ENCODE measurements around the gene MLNR. TPM values are rescaled to one million over a fixed set of nuclear protein-coding genes. Genes with fewer than 3 reads are reported as not detected.

The MLNR gene
- total RNA-seq, 1 donor from 2014 or later: not detected

DNA sequence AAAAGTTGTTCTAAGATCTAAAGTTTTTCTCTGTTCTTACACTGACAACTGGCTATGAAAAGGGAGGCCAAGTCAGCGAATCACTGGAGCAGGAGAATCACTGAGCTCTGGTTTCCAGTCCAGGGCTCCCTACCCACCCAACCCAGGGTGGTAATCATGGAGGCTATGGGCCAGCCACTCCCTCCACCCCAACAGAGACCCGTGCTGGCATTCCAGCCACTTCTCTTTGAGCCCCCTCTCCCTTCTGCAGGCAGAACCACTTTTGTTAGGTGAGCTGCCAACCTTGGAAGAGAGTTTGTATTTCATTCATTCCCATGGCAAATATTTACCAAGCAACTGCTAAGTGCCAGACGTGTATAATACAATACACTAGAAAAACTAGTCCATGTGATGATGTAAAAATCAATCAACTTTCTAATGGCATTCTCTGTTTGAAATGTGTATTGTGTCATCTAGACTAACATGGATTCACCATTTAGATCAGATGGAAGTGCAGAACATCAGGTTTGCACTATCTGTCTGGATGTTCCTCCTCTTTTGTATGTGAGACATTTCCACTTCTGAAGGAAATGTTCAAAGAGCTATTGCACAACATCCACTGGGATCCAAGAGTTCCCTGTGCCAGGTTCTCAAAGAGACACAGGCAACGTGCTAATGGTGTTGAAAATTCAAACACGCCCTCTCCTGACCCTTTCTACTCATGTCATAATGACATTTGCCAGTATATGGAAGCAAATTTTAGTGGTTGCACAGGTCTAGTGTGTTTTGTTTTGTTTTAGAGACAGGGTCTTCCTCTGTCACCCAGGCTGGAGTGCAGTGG, 5.3 kb downstream of the MLNR start:
- intact Hi-C loops (cut with micrococcal nuclease): no loop called here

DNA sequence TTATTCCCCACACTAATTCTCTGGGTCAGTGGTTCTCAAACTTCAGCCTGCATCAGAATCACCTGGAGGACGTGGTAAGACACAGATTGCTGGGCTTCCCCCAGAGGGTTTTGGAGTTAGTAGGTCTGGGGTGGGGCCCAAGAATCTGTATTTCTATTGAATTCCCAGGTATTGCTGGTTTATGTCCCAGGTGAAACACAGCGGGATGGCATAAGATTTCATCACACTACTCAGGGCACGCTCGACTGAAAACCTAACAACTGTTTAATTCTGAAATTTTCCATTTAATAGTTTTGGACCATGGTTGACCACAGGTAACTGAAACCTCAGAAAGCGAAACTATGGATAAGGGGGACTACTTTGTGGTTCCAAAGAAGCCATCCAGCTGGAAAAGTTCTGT, 6.5 kb downstream of the MLNR start:
- intact Hi-C loops (cut with micrococcal nuclease): no loop called here

DNA sequence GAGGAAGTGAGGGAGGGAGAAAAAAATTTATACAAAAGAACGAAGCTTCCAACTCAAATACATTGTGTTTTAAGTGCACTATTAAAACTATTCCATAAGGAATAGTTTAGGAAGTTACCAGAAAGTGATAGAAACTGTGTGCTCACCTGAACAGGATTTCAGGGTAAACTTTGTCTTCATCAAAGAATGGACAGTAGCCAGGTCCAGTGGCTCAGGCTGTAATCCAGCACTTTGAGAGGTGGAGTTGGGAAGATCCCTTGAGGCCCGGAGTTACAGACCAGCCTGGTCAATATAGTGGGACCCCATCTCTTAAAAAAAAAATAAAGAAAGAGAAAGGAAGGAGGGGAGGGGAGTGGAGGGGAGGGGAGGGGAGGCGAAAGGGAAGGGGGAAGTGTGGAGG, 14.6 kb downstream of the MLNR start:
- intact Hi-C loops (cut with micrococcal nuclease): no loop called here

DNA sequence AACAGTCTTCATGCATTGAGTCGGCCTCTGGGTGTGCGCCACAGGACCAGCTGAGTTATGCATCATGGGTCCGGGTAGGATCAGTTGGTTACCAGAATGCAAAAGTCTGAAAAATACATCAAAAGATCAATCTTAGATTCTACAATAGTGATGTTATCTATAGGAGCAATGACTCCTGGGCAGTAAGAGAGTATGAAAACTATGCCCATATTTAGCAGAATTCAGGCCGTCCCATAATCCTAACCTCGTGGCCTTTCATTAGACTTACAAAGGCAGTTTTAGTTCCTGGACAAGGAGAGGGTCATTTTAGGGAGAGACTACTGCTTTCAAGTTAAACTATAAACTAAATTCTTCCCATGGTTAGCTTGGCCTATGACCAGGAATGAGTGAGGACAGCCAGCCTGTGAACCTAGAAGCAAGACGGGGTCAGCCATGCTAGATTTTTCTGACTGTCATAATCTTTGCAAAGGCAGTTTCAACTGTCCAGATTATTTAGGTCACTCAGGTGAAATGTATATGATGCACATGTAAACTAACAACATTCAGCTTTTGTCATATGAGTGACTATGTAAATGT, 15.8 kb downstream of the MLNR start:
- intact Hi-C loops (cut with micrococcal nuclease): no loop called here

DNA sequence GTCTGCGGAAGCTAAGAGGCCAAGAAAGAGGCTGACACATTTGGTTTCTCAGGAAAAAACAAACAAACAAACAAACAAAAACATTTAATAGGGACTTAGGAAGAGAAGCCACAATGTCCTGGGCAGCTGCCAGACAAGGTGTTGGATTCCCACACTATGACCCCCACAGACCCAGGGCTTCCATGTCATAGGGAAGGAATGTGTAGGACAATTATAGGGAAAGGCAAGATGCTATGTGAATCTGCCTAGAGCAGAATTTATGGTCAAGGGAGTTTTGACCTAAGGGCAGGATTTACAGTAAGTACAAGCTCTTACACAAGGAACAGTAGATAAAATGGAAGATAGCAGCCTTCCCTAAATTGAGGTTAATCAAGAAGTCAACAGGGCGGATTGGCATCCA, 18.5 kb downstream of the MLNR start:
- intact Hi-C loops (cut with micrococcal nuclease): no loop called here

DNA sequence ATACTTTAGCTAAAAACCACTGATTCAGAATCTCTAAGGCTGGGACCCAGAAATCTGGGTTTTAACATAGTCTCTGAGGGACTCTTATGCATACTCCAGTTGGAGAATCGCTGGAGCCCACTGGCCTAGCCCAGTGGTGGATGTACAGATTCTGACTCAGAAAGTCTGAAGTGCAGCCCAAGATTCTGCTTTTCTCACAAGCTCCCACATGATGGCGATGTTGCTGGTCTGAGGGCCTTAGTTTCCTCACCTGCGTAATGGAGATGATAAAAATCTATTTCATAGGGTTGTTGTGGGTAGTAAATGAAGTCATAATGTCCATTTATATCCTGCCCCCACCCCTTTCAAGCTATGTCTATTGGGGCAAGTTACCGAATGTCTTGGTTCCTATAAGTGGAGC, 19.9 kb downstream of the MLNR start:
- intact Hi-C loops (cut with micrococcal nuclease): loop anchor here (1.0 to 10.0 kb wide), 6 partner anchors 41 to 1145 kb away; partner anchors contain the start of genes MED4 and SPRYD7

DNA sequence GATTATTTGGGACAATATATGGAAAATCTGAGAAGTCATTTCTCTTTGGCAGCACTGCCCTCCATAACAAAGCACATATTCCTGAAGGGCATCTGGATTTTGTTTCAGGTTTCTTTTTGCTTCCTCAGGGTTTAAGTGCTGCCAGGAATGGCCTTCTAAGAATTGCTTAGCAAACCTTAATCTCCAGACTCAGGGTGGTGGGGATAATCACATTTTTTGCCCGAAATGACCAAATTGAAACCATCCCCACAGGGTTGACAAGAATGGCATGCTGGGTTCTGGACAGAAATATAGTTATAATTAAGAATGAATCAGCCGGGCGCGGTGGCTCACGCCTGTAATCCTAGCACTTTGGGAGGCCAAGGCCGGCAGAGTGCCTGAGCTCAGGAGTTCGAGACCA, 21.2 kb downstream of the MLNR start:
- intact Hi-C loops (cut with micrococcal nuclease): loop anchor here (10.0 kb wide), 4 partner anchors 694 to 1146 kb away; partner anchors contain the start of genes MED4 and SPRYD7

DNA sequence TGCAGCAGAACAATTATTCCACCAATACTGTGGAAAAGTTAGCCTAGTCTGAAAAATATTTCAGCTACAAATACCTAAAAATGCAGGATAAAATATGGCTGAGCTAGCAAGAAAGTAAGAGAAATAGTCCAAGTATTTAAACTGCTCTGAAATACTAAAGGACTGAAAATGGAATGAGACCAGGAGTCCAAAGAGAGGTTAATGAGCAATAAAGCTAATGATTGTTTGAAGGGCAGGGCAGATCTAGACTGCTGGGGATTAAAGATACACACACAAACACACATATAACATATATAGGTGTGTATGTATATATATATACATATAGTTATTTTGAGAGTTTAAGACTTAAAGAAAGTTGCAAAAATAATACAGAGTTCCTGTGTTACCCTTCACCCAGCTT, 25.0 kb downstream of the MLNR start:
- intact Hi-C loops (cut with micrococcal nuclease): loop anchor here (5.0 to 10.0 kb wide), 6 partner anchors 447 to 1208 kb away; partner anchors contain the start of genes EBPL, MED4, NUDT15 and SPRYD7

DNA sequence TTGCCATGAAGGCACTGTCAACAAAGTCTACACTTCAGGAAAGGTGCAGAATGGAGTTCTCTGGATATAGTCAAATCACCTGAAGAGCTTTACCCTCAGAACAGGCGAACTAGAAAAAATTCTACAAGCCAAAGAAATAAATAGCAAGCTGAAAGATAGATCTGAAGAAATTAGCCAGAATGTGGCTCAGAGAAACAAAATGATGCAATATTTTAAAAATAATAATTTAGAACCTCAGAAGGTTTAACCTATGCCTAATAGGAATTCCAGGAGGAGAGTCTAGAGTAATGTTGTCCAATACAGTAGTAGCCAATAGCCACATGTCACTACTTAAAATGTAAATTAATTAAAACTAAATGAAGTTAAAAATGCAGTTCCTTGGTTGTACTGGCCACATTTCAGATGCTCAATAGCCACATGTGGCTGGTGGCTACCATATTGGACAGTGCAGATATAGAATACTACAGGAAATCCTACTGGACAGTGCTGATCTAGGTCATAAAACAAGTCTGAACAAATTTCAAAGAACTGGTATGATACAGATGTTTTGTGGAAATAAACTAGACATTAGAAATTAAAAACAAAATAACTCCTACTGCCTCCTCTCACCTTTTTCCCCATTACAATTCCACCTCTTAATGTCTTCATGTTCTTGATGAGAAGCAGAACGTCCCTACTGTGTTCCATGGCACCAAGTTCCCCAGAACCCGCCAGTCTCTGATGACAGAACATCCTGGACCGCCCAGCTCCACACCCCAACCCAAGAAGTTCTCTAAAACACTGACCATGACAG, 26.9 kb downstream of the MLNR start:
- intact Hi-C loops (cut with micrococcal nuclease): loop anchor here (1.0 to 10.0 kb wide), 14 partner anchors 11 to 1210 kb away; partner anchors contain the start of genes CAB39L, EBPL, MED4 and MLNR

DNA sequence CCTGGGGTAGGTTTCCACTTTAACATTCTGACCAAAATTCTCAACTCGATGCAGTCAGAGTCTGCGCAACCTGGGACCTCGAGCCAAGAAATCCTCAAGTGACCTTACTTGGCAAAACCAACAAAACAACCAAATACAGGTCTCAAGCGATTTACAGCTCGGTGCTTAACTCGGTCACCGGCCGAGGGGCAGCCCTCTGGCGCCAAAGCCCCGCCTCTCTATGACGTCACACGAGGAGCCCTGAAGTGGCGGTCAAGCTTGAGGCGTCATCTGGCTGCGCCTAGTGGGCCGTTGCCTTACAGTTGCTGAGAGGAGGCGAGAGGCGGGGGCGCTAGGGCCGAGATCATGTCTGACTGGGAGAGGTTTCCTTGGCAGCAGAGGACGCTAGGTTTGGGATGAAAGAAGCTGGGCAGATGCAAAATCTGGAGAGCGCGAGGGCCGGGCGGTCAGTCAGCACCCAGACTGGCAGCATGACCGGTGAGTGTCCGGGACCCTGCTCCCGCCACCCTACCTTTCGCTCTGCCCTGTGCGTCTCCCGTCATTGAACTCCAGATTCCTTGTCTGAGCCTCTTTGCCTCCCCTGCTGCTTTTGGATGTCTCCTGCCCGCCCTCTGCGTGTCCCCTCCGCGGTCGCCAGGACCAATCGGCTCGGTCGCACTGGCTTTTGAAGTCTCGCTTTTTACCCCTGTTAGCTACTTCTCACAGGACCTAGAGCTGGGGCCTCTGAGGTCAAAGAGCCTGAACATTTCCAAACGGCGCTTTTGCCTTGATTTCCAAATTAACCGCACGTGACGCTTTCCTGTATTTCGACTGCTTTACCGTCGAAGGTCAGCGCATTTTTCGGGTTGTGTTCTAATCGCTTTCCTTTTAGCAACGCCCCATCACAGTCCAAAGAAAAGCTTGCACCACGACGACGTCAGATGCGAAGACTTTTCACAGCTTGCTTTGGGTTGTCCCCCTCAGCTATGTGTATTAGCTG, 27.8 kb downstream of the MLNR start, which contains the start of gene CDADC1:
CDADC1 (plus strand) TSS at position 283 of the 979 bp plus-strand sequence; CDS start at position 396, 113 bp downstream.
- intact Hi-C loops (cut with micrococcal nuclease): loop anchor here (1.0 to 10.0 kb wide), 18 partner anchors 10 to 1211 kb away; partner anchors contain the start of genes CAB39L, EBPL, MED4 and MLNR

DNA sequence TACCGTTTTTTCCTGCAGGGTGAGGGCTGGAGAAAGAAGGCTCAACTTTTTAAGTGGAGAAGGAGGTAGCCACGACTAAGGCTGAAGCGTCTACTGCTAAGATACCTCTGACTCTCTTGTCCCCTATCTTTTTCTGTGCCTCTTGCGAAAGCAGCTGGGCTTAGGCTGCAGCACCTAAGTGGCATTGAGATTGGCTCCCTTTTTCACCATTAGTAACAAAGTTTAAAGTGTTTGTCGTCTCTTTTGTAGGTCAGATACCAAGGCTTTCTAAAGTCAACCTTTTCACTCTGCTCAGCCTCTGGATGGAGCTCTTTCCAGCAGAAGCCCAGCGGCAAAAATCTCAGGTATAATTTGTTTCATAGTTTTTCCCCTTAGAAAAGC, 28.5 kb downstream of the MLNR start:
- intact Hi-C loops (cut with micrococcal nuclease): loop anchor here (1.0 to 10.0 kb wide), 10 partner anchors 53 to 1211 kb away; partner anchors contain the start of genes EBPL, MED4, NUDT15 and RB1

DNA sequence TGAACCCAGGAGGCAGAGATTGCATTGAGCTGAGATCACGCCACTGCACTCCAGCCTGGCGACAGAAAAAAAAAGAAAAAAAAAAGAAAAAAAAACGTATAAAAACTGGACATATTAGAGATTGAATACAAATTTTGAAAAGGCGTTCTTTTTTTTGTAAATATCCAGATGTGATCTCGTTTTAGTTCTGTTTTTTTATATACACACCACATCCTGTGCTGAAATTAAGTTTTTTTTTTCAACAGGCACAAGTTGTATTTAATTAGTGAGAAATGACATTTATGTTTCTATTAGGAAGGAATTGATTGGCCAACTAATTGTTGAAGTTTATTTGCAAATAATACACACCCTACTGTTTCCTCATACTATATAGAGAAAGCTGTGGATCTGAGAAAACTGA, 31.2 kb downstream of the MLNR start:
- intact Hi-C loops (cut with micrococcal nuclease): no loop called here

DNA sequence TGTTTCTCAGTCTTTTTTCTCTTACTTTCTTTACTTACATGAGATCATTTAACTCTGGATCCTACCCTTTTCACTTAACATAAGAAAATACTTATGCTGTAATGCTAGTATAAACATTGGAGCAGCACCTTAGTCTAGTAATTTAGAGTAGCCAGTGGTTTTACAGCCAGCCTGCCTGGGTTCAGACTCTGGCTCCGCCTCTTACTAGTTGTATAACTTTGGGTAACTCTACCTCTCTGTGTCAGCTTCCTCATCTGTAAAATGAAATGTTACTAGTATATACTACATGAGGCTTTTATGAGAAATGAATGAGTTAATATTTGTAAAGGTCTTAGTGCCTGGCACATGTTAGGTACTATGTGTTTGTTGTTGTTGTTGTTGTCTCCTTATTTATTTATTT, 33.2 kb downstream of the MLNR start:
- intact Hi-C loops (cut with micrococcal nuclease): no loop called here

DNA sequence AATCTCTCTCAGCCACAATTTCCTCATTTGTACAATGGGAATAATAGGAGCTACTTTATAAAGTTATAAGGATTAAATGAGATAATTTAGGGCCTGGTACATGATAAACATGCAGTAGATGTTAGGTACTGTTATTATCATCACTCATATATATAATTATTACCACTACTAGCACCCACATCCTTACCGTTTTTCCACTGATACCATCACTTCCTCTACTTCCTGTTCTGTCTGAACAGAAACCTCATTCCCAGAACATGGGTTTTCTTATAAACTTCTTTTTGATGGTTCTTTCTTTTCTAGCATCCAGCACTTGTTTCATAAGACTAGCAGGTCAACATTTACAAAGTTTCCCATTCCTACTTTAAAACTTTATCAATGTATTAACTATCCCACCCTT, 33.9 kb downstream of the MLNR start:
- intact Hi-C loops (cut with micrococcal nuclease): no loop called here

DNA sequence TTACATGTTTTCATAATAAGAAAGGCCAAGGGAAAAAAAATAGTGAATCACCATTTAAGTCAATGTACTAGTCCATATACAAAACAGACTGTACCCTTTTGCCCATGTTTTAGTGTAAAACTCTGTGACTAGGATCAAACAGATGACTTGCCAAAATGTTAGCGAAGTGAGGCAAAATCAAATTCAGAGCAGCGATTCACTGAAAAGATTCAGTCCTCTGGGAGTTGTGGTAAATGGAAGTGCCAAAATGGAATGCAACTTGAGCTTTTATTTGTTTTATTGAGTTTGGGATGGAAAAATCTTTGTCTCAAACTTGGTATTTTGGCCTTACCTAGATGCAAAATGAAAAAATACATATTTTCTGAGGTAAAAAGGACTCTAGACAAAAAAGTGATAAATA, 36.7 kb downstream of the MLNR start:
- intact Hi-C loops (cut with micrococcal nuclease): loop anchor here (5.0 kb wide), 1 partner anchor 1635 kb away; no protein-coding TSS in a partner anchor

DNA sequence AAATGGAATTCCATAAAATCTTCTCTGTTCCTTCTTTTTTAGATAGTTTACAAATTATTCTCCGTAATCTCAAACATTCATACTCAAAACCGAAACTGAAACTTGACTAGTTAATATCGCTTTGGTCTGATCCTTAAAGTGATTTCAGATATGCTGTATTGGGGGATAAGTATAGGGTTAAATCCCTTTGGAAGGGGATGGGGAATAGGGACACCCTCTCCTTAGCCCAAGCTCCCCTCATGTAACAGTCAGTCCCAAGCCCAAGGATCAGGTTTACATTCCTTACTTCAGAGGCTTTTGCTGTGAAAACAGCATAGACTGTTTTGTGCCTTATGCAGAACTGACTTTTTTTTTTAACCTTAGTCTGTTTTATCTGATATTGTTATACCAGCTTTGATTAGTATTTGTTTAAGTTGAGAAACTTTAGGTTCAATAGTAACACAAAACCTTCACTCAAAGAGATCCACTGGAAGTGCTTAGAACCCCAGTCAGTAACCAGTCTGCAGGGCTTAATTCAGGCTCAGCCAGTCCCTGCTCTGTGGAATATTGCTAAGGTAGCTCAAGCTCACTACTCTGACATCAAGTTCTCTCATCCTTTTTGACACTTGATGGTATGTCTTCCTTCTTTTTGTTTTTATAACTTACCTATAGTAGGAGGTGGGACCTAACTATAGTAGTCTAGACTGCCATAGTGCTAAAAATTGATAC, 38.1 kb downstream of the MLNR start:
- intact Hi-C loops (cut with micrococcal nuclease): loop anchor here (1.0 to 5.0 kb wide), 3 partner anchors 11 to 1634 kb away; partner anchors contain the start of gene CDADC1

DNA sequence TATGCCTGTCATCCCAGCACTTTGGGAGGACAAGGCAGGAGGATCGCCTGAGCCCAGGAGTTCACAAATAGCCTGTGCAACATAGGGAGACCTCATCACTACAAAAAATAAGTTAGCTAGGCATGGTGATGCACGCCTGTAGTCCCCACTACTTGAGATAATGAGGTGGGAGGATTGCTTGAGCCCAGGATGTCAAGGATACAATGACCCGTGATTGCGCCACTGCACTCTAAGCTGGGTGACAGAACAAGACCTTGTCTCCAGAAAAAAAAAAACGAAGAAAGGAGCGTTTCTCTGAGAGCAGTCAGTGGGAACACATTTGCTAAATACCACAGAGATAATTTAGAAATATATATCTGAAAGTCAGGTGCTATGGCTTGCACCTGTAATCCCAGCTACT, 39.4 kb downstream of the MLNR start:
- intact Hi-C loops (cut with micrococcal nuclease): loop anchor here (2.0 to 5.0 kb wide), 2 partner anchors 21 to 1633 kb away; no protein-coding TSS in a partner anchor

DNA sequence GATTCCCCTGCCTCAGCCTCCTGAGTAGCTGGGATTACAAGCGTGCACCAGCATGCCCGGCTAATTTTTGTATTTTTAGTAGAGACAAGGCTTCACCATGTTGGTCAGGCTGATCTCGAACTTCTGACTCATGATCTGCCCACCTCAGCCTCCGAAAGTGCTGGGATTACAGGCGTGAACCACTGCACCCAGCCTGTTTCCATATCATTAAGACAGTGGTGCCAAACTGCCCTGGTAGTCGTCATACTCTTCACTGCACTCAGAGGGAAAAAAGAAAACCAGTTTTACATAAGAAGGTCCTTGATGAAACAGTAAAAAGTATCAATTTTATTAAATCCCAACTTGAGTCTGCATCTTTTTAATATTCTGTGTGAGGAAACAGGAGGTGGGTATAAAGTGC, 42.5 kb downstream of the MLNR start:
- intact Hi-C loops (cut with micrococcal nuclease): no loop called here

DNA sequence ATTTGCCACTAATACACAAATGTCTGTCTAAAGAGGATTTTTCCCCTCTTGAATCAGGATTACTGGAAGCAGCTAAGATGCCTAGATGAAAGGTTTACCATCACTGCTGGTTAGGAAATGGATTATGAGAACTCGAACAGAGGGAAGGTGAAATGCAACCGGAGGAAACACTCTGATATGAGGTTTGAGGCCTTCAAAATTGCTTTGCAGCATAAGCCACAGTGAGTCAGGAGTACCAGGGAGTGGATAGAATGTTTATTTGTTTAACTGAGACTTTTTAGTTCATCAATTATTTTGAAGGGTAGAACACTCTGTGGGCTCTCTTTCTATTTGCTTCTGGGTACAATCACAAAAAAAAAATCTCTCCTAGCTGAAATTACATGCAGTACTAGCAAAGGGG, 45.7 kb downstream of the MLNR start:
- intact Hi-C loops (cut with micrococcal nuclease): no loop called here
